DND-41 (cell line): ENCODE data around the gene ALOX12B.

Experiments used
- CTCF ChIP-seq: IDR thresholded peaks from 2 replicates; pipeline ENCODE4 v1.5.1; 2012; ENCODE audit warnings: borderline replicate concordance, low read length, moderate library complexity, mild to moderate bottlenecking; ENCODE audit not compliant: poor library complexity, severe bottlenecking; ENCODE audit errors: extremely low read depth
- EZH2 ChIP-seq: IDR thresholded peaks from 3 replicates; pipeline ENCODE4 v1.6.1; 2012; ENCODE audit warnings: borderline replicate concordance, low read depth, mild to moderate bottlenecking, moderate library complexity, low read length, inconsistent platforms; ENCODE audit not compliant: severe bottlenecking

GRCh38 chr17:8031261-8031661 lies 56.3 kb downstream of the ALOX12B start:
- TF ChIP-seq CTCF (no peak), EZH2 (no peak)
